Epithelial cell of esophagus (primary cell): Measurements from ENCODE around the gene SERPINA7.
A peak's percentile ranks its signal among the peaks of the same experiment; 100 is the strongest.

Experiments used
- DNase-seq: peaks from one replicate; pipeline ENCODE4 v3.0.0; 2010; ENCODE audit warnings: low read depth
- H3K4me3 ChIP-seq: 2 replicates; pipeline ENCODE4 v1.5.1; 2011; ENCODE audit warnings: mild to moderate bottlenecking, low read length, control low read depth
- TF ChIP-seq, protein P1 (sequence below): IDR thresholded peaks from 2 replicates; pipeline ENCODE4 v1.5.1; 2011; ENCODE audit warnings: low read depth, mild to moderate bottlenecking, low read length, control low read depth, inconsistent platforms; ENCODE audit not compliant: insufficient read depth; ENCODE audit errors: missing control alignments

Gene SERPINA7, protein sequence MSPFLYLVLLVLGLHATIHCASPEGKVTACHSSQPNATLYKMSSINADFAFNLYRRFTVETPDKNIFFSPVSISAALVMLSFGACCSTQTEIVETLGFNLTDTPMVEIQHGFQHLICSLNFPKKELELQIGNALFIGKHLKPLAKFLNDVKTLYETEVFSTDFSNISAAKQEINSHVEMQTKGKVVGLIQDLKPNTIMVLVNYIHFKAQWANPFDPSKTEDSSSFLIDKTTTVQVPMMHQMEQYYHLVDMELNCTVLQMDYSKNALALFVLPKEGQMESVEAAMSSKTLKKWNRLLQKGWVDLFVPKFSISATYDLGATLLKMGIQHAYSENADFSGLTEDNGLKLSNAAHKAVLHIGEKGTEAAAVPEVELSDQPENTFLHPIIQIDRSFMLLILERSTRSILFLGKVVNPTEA

DNA sequence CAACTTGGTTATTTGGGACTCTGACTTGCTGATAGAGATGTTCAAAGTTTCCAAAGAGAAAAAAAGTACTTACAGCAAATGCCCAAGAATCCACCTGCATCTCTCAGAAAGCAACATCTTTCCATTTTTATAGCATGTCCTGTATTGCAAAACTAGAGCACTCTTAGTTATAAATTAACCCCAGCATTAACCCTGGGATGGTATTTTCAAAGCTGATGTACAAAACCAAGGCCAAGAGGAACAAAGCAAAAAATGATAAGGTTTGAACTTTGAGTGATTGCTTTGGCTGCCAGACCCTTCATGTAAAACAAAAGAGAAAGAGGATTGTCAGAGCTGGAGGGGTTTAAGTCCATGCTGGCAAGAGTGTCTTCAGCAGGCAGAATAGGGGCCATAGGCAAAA lies at the start of gene SERPINA7:
Gene SERPINA7, minus strand, starts transcription at position 103 of the 400 bp plus-strand sequence. CDS start 1,669 bp downstream, outside the sequence.
- no peak within 1 kb of the TSS for H3K4me3 ChIP-seq
- DNase-seq = no peak
- TF ChIP-seq, protein P1, sequence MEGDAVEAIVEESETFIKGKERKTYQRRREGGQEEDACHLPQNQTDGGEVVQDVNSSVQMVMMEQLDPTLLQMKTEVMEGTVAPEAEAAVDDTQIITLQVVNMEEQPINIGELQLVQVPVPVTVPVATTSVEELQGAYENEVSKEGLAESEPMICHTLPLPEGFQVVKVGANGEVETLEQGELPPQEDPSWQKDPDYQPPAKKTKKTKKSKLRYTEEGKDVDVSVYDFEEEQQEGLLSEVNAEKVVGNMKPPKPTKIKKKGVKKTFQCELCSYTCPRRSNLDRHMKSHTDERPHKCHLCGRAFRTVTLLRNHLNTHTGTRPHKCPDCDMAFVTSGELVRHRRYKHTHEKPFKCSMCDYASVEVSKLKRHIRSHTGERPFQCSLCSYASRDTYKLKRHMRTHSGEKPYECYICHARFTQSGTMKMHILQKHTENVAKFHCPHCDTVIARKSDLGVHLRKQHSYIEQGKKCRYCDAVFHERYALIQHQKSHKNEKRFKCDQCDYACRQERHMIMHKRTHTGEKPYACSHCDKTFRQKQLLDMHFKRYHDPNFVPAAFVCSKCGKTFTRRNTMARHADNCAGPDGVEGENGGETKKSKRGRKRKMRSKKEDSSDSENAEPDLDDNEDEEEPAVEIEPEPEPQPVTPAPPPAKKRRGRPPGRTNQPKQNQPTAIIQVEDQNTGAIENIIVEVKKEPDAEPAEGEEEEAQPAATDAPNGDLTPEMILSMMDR = no peak

DNA sequence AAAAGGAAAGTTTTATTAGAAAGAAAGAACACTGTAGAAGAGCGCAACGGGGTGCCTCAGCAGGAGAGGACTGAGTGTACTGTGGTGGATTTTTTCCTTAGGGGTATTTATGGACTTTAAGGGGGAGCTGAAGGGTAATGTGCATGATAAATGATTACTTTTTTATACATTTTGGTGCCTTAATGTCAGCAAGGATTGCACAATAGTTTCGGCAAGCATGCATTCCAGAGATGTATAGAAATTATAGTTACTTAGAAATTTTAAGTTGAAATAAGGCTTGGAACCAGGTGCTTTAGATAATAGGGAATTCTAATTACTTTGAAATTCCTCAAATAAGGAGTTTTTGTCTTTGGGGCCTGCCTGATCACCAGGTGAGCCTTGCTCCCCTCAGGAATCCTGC lies 30.5 kb upstream of the SERPINA7 start:
- TF ChIP-seq, protein P1 = no peak
- no peak for DNase-seq
- H3K4me3 ChIP-seq = no peak overlapping the region

DNA sequence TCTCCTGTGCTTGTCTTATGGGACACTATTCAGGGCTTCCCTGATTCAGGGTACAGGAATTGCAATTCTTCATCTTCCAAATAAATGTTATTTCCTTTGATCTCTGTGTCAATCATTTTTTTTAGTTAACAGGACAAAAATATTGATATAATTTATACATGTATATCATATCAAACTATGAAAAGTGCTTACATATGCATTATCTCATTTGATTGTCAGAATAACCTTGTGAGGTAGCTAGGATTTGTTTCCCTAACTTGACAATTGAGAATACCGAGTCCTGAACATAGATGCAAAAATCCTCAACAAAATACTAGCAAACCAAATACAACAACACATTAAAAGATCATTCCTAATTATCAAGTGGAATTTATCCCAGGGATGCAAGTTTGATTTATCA lies 11.5 kb upstream of the SERPINA7 start:
- TF ChIP-seq, protein P1 = no peak
- H3K4me3 ChIP-seq = no peak overlapping the region
- DNase-seq = no peak

DNA sequence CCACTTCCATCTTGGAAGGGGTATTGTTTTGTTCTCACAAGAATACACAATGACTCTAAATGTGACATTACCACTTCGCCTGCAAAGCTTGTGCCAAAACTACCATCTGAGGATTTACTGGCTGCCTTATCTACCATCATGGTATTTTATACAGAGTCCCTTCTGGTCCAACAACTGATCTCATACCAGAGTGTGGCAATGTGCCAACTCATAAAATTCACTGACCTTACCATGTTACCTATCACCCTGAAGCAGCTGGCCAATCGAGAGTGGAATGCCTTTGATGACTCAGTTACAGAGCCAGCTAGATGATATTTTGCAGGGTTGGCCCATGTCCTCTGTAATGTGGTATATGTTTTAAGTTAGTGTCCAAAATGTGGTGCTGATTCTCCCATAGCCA lies 3.8 kb upstream of the SERPINA7 start:
- TF ChIP-seq, protein P1 = no peak

DNA sequence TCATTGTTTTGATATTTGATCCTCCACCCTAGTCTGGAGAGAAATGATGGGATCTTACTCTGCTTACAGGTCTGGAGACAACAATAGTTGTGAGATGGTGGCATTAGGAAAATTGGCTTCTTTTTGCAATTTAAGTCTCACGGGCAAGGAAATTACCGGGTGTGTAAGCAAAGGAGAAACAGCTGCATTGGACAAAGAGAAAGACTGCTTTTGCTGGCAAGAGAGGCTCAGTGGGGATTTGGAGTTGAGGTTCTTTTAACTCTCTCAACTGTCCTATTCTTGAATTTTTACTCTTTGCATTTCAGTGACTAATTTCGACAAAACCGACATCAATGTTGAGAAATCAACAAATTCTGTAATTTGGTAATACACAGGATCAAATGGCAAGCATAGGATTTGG lies 2.3 kb upstream of the SERPINA7 start:
- TF ChIP-seq, protein P1 = no peak
- H3K4me3 ChIP-seq = no peak overlapping the region
- no peak for DNase-seq

More for the DNA sequence above, 3.8 kb upstream of the SERPINA7 start:
- no peak for DNase-seq
- no peak overlapping the region for H3K4me3 ChIP-seq

DNA sequence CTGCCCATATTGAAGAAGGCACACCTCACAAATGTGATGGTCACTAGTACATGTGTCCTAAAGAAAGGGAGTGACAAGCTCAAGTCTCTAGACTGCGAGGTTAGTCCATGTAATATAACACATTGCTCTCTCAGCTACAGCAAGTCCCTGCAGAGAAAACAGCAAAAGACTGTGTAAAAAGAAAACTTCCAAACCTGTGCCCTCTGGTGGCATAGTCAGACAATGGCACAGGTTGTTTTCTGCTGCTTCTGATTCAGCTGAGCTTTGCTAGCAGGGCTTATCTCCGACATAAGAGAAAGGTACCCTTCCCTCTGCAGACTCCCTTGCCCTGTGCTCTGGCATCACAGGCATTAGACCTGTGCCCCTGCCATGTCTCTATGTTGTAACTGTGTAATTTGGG lies 1.4 kb upstream of the SERPINA7 start:
- DNase-seq = peak; percentile 29
- no peak overlapping the region for H3K4me3 ChIP-seq
- TF ChIP-seq, protein P1 = peak; percentile 63

DNA sequence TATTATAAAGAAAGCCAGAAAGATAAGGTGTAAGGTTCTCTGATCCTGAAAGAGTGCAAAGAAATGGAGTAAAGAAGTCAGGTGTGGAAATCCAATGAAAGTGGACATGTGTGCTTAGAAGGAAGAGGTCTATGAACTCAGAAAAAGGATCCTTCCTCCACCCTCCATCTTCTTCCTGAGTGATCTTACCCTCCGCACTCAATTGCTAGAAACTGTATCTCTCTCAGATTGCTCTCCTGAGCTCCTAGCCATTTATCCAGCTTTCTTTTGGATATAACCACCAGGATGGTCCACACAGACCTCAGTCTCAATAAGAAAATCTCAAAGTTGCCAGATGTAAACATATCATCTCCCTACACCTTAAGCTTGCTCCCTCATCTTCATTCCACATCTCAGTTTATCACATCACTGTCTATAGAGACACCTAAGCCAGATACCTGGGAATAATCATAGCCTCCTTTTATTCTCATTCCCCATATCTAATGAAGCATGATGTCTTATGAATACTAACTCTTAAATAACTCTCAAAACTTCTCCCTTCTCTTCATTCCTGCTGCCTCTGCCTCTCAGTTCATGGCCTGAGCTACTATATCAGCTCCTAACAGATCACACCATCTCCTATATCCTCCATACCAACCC lies 573 bp downstream of the SERPINA7 start:
- TF ChIP-seq, protein P1 = no peak
- DNase-seq = no peak
- H3K4me3 ChIP-seq = no peak overlapping the region
